IMR-90 (cell line): Measurements from ENCODE around the gene PRMT5. TPM values are rescaled to one million over a fixed set of nuclear protein-coding genes. Genes with fewer than 3 reads are reported as not detected.

ENCODE experiments used
- ATAC-seq: fragments of 200-7000 bp; cut with Tn5 transposase; 2 replicates; pipeline ENCODE4 v1.9.1; 2020; ENCODE audit warnings: low read depth, mild to moderate bottlenecking, moderate library complexity
- BruUV-seq: library from RNA; stranded (reverse); fragments of 400-500 nt; replicated peaks from 2 replicates; lab custom pipeline; 2021; lab: Mats Ljungman, UMichigan
- CTCF ChIA-PET: fragments of 300-600 bp; formaldehyde crosslinking; extraction: SDS; loops from one replicate; lab custom pipeline; 2021; ENCODE audit warnings: antibody characterized with exemption; lab: Yijun Ruan, JAX
- POLR2A ChIA-PET: fragments of 300-600 bp; sonication (Branson Sonifier 250); formaldehyde crosslinking; loops from one replicate; lab custom pipeline; 2022; ENCODE audit warnings: antibody characterized with exemption; ENCODE audit not compliant: unreplicated experiment; lab: Charles Lee
- DNase-seq: peaks from one replicate; pipeline ENCODE4 v3.0.0; 2013
- H2AFZ ChIP-seq: replicated peaks from 2 replicates; pipeline ENCODE3; 2013; ENCODE audit warnings: low read length, mild to moderate bottlenecking; ENCODE audit not compliant: poor library complexity
- H2AK5ac ChIP-seq: 2 replicates; pipeline ENCODE4 v1.6.1; 2013; ENCODE audit warnings: low read depth, low read length, inconsistent platforms
- H2AK9ac ChIP-seq: replicated peaks from 2 replicates; pipeline ENCODE3; 2013; ENCODE audit warnings: mild to moderate bottlenecking, low read depth, low read length, moderate library complexity; ENCODE audit not compliant: poor library complexity
- H2BK120ac ChIP-seq: 2 replicates; pipeline ENCODE4 v1.6.1; 2013; ENCODE audit warnings: low read depth, low read length, inconsistent platforms
- H2BK15ac ChIP-seq: 3 replicates; pipeline ENCODE4 v1.6.1; 2013; ENCODE audit warnings: low read depth, low read length, inconsistent platforms
- H2BK20ac ChIP-seq: 2 replicates; pipeline ENCODE4 v1.6.1; 2013; ENCODE audit warnings: low read depth, mild to moderate bottlenecking, inconsistent platforms, low read length, moderate library complexity
- H2BK5ac ChIP-seq: 2 replicates; pipeline ENCODE4 v1.6.1; 2013; ENCODE audit warnings: mild to moderate bottlenecking, low read depth, low read length, inconsistent platforms; ENCODE audit not compliant: poor library complexity, severe bottlenecking
- H3K14ac ChIP-seq: replicated peaks from 2 replicates; pipeline ENCODE4 v1.6.1; 2013; ENCODE audit warnings: low read depth, low read length, inconsistent platforms
- H3K18ac ChIP-seq: 2 replicates; pipeline ENCODE4 v1.6.1; 2013; ENCODE audit warnings: low read depth, low read length, control low read depth
- H3K23ac ChIP-seq: 2 replicates; pipeline ENCODE4 v1.6.1; 2013; ENCODE audit warnings: low read depth, low read length, inconsistent platforms
- H3K27ac ChIP-seq: 2 replicates; pipeline ENCODE4 v1.5.1; 2013; ENCODE audit warnings: mild to moderate bottlenecking, control low read depth, low read length; ENCODE audit not compliant: insufficient read depth
- H3K27me3 ChIP-seq: 2 replicates; pipeline ENCODE4 v1.6.1; 2013; ENCODE audit warnings: low read length; ENCODE audit not compliant: control insufficient read depth, insufficient read depth
- H3K36me3 ChIP-seq: 2 replicates; pipeline ENCODE4 v1.6.1; 2013; ENCODE audit warnings: low read length, mixed read lengths; ENCODE audit not compliant: control insufficient read depth, insufficient read depth
- H3K4ac ChIP-seq: 2 replicates; pipeline ENCODE4 v1.6.1; 2013; ENCODE audit warnings: low read depth, low read length, inconsistent platforms
- H3K4me1 ChIP-seq: 2 replicates; pipeline ENCODE4 v1.6.1; 2013; ENCODE audit warnings: low read length, mixed read lengths; ENCODE audit not compliant: control insufficient read depth, insufficient read depth
- H3K4me2 ChIP-seq: 2 replicates; pipeline ENCODE4 v1.6.1; 2013; ENCODE audit warnings: low read depth, mild to moderate bottlenecking, control low read depth, low read length, moderate library complexity
- H3K4me3 ChIP-seq: 2 replicates; pipeline ENCODE4 v1.5.1; 2013; ENCODE audit warnings: low read depth, mild to moderate bottlenecking, control low read depth, low read length, moderate library complexity; ENCODE audit not compliant: insufficient read depth
- H3K56ac ChIP-seq: 2 replicates; pipeline ENCODE4 v1.6.1; 2013; ENCODE audit warnings: low read length, inconsistent platforms; ENCODE audit not compliant: insufficient read depth; ENCODE audit errors: extremely low read depth
- H3K79me1 ChIP-seq, 2 experiments: 2 replicates each; pipeline ENCODE4 v1.6.1; 2013; ENCODE audit warnings: low read length in 2 of 2, inconsistent platforms in 1 of 2, low read depth in 1 of 2
- H3K9ac ChIP-seq: 2 replicates; pipeline ENCODE4 v1.6.1; 2013; ENCODE audit warnings: low read depth, low read length, control low read depth
- H3K9me1 ChIP-seq: 2 replicates; pipeline ENCODE4 v1.6.1; 2013; ENCODE audit warnings: low read length, inconsistent platforms; ENCODE audit not compliant: insufficient read depth
- H3K9me3 ChIP-seq: 2 replicates; pipeline ENCODE4 v1.6.1; 2013; ENCODE audit warnings: low read length; ENCODE audit not compliant: control insufficient read depth, insufficient read depth
- H4K20me1 ChIP-seq: 2 replicates; pipeline ENCODE4 v1.6.1; 2013; ENCODE audit warnings: low read length, inconsistent platforms; ENCODE audit not compliant: insufficient read depth
- H4K5ac ChIP-seq: 2 replicates; pipeline ENCODE4 v1.6.1; 2013; ENCODE audit warnings: mild to moderate bottlenecking, low read depth, low read length, control low read depth
- H4K8ac ChIP-seq, 2 experiments: 2 replicates each; pipeline ENCODE4 v1.6.1; 2013; ENCODE audit warnings: low read depth in 2 of 2, low read length in 2 of 2, control low read depth in 1 of 2, inconsistent platforms in 1 of 2
- H4K91ac ChIP-seq: 2 replicates; pipeline ENCODE4 v1.6.1; 2013; ENCODE audit warnings: low read depth, low read length, inconsistent platforms; ENCODE audit not compliant: insufficient read depth
- CEBPB ChIP-seq: IDR thresholded peaks from 2 replicates; pipeline ENCODE4 v1.6.1; 2012; ENCODE audit warnings: low read depth, low read length, improper control_type of control experiment
- CHD1 ChIP-seq: IDR thresholded peaks from 2 replicates; pipeline ENCODE4 v1.6.1; 2012; ENCODE audit warnings: low read depth, low read length, improper control_type of control experiment
- FOS ChIP-seq: fragments of 150-350 bp; IDR thresholded peaks from 2 replicates; pipeline ENCODE4 v1.6.1; 2016; ENCODE audit warnings: low read depth, low read length
- MAFK ChIP-seq: IDR thresholded peaks from 2 replicates; pipeline ENCODE4 v1.6.1; 2012; ENCODE audit warnings: low read depth, low read length, improper control_type of control experiment
- MAZ ChIP-seq: IDR thresholded peaks from 2 replicates; pipeline ENCODE4 v1.6.1; 2012; ENCODE audit warnings: low read depth, mild to moderate bottlenecking, low read length, improper control_type of control experiment, moderate library complexity, borderline replicate concordance
- MXI1 ChIP-seq: IDR thresholded peaks from 2 replicates; pipeline ENCODE4 v1.6.1; 2012; ENCODE audit warnings: low read depth, mild to moderate bottlenecking, low read length, moderate library complexity, borderline replicate concordance
- RCOR1 ChIP-seq: IDR thresholded peaks from 2 replicates; pipeline ENCODE4 v1.6.1; 2012; ENCODE audit warnings: mild to moderate bottlenecking, low read length, improper control_type of control experiment; ENCODE audit not compliant: insufficient replicate concordance
- SMC3 ChIP-seq: fragments of 150-350 bp; IDR thresholded peaks from 2 replicates; pipeline ENCODE4 v1.6.1; 2016; ENCODE audit warnings: low read depth, mild to moderate bottlenecking, antibody characterized with exemption, low read length, moderate library complexity
- WGBS, 2 experiments: methylation state at CpG; one replicate each; pipeline versions ENCODE4 v1.1.5 to v1.1.7; 2013; ENCODE audit warnings: missing lambda C conversion rate in 2 of 2; ENCODE audit not compliant: insufficient read length in 1 of 2; ENCODE audit errors: extremely low coverage in 2 of 2; 5-methylcytosine and 5-hydroxymethylcytosine counted together
- dilution Hi-C: fragments of 300-500 bp; cut with HindIII; formaldehyde crosslinking; loops from one replicate; pipeline ENCODE4 v1.14.3; 2018; ENCODE audit warnings: low sequenced_read_pairs; ENCODE audit not compliant: unreplicated experiment
- in situ Hi-C: fragments of 300-500 bp; cut with MboI; formaldehyde crosslinking; loops from 3 replicates; pipeline ENCODE4 v1.14.3; 2019; ENCODE audit warnings: low sequenced_read_pairs, inconsistent platforms, mixed read lengths
- intact Hi-C: fragments of 100-400 bp; cut with micrococcal nuclease; formaldehyde crosslinking; loops from 2 replicates; pipeline ENCODE4 v1.10.0; 2022
- polyA plus RNA-seq, 3 experiments: library from polyadenylated mRNA; depleted of rRNA; stranded (reverse); fragments of >200 nt; gene quantifications; 2 replicates each; pipeline ENCODE4 v1.2.3, GENCODE V29; 2012; ENCODE audit warnings: low replicate concordance in 1 of 3
- total RNA-seq: library from RNA; depleted of rRNA; stranded (reverse); fragments of >200 nt; gene quantifications from 2 replicates; pipeline ENCODE4 v1.2.3, GENCODE V29; 2012

PRMT5 gene
- total and polyA plus RNA-seq, 2 of the 4 experiments (the other 2 are of a cell fraction): 99.3 to 136 TPM

DNA sequence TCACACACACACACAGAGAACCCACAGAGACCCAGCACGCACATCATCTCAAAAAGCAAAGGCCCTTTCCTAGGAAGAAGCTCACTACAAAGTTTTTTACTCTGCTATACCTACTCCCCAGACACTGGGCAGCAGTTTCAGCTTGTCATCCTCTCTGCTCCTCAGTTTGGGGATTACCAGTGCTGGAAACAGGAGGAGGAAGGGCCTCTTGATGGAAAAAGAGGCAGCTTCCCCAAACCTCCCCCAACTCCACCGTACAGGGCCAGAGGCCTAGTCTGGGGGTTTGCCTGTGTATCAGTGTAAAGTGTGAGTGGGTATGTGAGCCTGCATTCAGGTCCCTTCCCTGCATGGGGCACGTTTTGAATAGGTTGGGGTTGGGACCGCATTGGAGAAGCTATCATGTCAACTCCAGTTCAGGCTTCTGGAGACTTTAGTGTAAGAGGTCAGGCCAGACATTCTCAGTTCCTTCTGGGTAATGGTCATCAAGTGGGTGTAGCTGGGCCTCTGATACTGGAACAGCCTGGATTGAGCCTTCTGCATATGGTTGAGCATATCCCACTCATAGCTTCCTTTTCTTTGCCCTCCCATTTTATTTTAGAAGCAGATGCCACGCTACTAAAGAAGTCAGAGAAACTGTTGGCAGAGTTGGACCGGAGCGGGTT is 45.0 kb downstream of the PRMT5 start:
- in situ Hi-C loops: no loop called here

More for the DNA sequence above, 45.0 kb downstream of the PRMT5 start:
- Histone ChIP-seq H3K4me1 (peaks cover 5% of the 10 kb centered on the region; the same call in 1 of the 2 replicates), H3K18ac (no peak overlapping the region), H3K4me2 (no peak overlapping the region), H2AFZ (no peak overlapping the region), H2BK120ac (no peak overlapping the region), H3K4me3 (no peak overlapping the region), H2AK9ac (peak overlapping the region; percentile 28), H3K56ac (no peak overlapping the region), H4K91ac (no peak overlapping the region), H3K27me3 (no peaks in the 10 kb centered on the region), H3K79me1 (peaks cover 7 to 17% of the 10 kb centered on the region in 2 experiments; a peak in 3 of 4 replicates), H3K27ac (no peak overlapping the region), H4K5ac (no peak overlapping the region), H3K23ac (no peak overlapping the region), H3K9me3 (no peaks in the 10 kb centered on the region), H3K9me1 (peaks cover 11% of the 10 kb centered on the region; the same call in 1 of the 2 replicates), H2AK5ac (no peak overlapping the region), H2BK15ac (no peak overlapping the region), H3K36me3 (peaks cover 3% of the 10 kb centered on the region), H3K14ac (no peak overlapping the region), H3K9ac (no peak overlapping the region), H4K20me1 (no peaks in the 10 kb centered on the region), H2BK5ac (no peak overlapping the region), H2BK20ac (no peak overlapping the region), H4K8ac (no peak overlapping the region), H3K4ac (no peak overlapping the region)
- POLR2A ChIA-PET: interaction anchor here (1.0 kb wide), 1 partner anchor 33 kb away, joined by 3 read pairs; no protein-coding TSS in a partner anchor
- ATAC-seq (no peak), DNase-seq (no peak)
- 96% methylated on average over 3 of the region's 7 CpGs; no CpG with 5 or more reads in 1 of the 2 experiments for WGBS, 2 experiments
- dilution Hi-C loops: no loop called here
- intact Hi-C loops: no loop called here
- BruUV-seq: no TSS peak
- CTCF ChIA-PET: interaction anchor here (1.7 kb wide), 1 partner anchor 12 kb away, joined by 10 read pairs; no protein-coding TSS in a partner anchor
- no peak for TF ChIP-seq MXI1
- TF ChIP-seq RCOR1: no peak
- no peak for TF ChIP-seq CEBPB
- no peak for TF ChIP-seq MAFK
- no peak for TF ChIP-seq CHD1
- no peak for TF ChIP-seq MAZ
- TF ChIP-seq SMC3: no peak
- no peak for TF ChIP-seq FOS
